DMS114 treated with DMSO at 0.1 percent for 48 hours (cell line): ENCODE results near the gene SLC51A.

ENCODE experiments used
- DNase-seq: peaks from one replicate; lab custom pipeline; 2025; ENCODE audit not compliant: unreplicated experiment; lab: John Stamatoyannopoulos, UW

Gene SLC51A

DNA sequence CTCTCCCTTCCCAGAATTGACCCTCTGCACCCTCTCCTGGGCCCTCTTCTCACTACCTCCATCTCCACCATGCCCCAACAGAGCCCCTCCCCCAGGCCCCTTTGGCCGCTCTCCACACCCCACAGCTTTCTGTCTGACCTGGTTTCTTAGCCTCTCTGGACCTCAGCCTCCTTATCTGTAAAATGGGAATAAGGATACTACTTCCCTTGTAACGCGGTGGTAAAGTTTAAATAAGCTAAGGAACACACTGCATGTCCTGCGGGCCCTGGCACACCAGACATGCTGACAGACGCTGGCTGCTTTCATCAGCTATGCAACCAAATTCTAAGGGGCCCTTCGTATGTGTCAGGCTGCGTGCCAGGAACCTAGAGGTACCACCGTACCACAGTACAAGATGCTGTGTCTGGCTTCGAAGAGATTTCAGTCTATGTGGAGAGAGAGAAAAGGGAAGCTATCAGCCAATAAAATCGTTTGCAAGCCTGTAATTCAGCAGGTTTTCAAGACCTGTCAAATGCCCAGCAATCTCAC lies 777 bp upstream of the SLC51A start:
- no peak for DNase-seq

DNA sequence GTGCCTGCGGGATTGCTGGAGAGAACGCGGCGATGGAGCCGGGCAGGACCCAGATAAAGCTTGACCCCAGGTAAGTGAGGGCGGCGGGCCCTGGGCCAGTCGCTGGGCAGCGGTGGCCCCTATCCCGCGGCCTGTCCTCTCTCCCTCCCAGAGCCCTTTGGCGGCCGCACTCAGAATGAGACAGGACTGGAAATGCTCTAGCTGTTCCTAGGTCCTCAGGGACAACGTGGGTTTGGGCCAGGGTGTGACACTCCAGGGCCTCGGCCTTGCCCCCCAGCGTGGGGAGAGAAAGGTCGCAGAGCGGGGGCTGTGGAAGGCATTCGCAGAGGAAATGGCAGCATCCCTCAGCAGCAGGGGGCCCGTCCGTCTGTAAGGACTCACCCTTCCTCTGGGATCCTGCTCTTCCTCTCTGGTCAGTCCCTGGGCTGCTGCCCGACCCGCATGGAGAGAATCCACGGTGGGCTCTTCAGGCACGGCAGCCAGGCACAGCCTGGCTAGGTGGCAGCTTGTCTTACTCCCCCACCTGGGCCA lies 412 bp downstream of the SLC51A start:
- DNase-seq, result no peak

DNA sequence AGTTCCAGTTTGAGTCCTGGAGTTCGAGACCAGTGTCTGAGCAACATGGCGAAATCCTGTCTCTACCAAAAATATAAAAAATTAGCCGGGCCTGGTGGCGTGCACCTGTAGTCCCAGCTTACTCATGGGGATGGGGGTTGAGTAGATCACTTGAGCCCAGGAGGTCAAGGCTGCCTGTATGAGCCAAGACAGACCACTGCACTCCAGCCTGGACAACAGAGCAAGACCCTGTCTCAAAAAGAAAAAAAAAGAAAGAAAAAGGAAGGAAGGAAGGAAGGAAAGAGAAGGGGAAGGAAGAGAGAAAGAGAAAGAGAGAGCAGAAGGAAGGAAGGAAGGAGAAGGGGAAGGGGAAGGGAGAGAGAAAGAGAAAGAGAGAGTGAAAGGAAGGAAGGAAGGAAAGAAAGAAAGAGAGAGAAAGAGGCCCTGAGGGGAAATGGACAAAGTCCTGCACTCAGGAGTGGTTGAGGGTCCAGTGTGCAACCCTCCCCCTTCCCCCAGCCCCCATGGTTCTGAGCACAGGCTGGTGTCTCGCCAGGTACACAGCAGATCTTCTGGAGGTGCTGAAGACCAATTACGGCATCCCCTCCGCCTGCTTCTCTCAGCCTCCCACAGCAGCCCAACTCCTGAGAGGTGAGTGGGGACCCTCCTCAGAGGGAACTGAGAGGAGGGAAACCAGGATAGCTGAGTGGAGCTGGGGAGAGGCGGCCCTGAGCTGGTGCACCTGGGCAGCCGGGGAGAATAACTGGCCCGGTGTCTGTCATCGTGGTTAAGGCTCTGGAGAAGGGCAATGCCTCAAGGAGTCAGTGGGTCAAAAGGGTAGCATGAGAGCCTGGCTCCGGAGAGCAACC lies 1.2 kb downstream of the SLC51A start:
- no peak for DNase-seq

DNA sequence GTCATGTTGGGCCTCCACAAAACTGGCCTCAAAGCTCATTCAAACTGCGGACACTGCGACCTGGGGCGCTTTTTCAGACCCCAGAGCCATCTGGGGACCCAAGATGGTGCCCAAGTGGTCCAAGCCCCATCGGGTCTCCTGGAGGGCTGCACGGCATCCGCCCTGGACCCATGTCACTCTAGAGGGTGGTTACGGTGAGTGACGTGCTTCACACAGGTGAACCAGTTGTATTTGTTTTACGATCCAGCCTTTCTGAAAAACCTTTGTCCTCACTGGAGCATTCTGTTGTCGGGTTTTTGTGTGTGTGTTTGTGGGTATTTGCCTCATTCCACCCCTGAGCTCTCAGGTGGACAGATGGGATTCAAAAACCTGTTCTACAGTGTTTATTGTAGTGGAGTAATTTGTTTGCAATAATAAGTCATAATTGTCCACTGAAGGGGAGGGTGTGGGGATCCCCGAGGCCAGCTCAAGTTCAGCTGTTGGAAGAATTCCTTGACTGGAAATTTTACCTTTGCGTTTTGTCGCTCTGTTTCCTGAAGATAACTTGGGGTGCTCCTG lies 1.9 kb downstream of the SLC51A start:
- no peak for DNase-seq

DNA sequence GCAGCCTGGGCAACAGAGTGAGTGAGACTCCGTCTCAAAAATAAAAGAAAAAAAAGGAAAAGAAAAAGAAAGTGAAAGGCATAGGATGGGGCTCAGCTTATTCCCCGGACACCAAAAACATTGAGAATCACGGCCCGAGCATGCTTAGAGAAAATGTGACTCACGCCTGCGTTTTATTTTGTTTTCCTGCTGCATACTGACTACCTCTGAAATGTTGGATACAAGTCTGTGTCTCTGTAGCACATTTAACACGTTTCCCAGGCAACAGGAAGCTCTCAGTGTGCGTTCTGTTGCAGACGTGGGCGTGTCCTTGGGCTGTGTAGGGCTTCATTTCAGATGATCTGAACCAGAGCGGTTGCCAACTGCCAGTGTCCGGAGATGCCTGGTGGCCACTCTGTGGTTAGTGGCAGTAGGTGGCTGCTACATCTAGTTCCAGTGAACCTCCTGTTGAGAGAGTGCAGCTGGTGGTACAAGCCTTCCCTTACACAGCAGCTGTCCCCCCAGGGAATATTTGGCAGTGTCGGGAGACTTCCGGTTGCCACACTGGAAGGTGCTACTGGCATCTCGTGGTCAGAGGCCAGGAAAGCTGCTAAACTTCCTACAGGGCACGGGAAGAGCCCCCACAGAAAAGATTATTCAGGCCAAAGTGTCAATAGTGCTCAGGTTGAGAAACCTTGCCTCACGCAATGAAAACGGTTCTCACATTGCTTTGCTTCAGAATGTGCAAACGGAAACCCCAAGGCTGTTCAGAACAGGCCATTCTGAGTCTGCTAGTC lies 3.0 kb downstream of the SLC51A start:
- no peak for DNase-seq

DNA sequence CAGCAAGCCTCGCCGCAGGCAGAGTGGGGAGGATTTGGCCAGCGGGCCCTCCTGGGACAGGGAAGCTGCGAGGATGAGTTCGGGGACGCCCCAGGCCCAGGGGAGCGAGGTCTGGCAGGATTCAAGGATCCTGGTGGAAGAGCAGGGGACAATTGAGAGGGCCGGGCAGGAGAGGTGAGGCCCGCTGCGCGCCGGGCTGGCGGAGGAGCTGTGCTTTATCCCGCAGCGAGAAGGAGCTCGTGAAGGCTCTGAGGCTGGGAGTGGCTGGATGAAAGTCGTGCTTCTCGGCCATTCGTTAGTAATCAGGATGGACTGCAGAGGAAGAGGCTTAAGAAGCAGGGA lies 3.6 kb downstream of the SLC51A start:
- DNase-seq, result no peak

DNA sequence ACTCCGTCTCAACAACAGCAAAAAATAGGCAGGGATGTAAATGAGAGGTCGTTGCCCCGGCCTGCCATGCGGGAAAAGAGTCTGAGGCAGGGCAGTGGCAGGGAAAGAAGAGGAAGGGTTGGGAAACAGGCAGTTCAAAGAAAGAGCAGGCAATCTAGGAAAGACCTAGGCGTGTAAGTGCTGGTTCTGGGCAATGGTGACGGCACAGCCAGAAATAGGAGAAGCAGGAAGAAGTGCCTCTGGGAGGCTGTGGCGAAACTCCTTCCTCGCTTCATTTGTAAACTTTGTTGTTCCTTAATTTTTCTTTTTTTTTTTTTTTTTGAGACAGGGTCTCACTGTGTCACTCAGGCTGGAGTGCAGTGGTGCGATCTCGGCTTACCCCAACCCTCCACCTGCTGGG lies 4.3 kb downstream of the SLC51A start:
- DNase-seq, result no peak

DNA sequence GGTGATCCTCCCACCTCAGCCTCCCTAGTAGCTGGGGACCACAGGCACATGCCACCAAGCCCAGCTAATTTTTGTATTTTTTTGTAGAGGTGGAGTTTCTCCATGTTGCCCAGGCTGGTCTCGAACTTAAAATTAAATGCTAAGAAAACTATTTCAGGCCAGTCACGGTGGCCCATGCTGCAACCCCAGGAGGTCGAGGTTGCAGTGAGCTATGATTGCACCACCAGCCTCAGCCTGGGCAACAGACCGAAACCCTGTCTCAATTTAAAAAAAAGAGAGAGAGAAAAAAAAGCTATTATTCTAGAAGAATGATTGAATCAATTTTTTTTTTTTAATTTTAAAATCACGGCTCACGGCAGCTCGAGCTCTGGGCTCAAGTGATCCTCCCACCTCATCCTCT lies 4.7 kb downstream of the SLC51A start:
- DNase-seq, result no peak

DNA sequence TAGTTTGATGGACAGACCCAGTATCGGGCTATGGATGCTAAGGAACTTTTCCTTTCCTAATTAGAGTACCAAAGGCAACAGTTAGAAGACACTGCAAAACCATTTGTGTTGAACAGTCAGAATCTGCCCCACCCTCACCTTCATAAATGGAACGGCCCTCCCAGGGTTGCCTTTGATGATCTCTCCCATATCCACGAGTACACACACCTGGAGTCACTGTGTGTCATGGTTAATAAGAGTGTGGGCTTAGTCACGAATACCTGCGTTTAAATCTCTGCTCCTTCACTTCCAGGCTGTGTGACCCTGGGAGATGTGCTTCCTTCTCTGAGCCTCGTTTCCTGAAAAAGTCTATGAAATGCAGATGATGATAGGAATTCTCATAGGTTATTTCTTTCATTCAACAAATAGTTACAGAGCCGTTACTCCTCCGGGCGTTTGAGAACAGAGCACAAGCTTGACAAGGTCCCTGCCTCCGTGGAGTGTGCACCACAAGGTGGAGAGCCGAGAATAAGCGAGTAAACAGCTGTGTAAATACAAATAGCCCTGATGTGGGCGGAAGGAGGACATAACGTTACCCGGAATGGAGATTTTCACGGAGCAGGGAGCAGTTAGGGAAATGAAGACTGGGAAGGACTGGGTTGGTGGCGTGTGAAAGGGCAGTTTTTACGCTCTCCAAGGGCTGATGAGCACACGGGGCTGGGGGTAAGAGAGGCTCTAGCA lies 6.7 kb downstream of the SLC51A start:
- no peak for DNase-seq

DNA sequence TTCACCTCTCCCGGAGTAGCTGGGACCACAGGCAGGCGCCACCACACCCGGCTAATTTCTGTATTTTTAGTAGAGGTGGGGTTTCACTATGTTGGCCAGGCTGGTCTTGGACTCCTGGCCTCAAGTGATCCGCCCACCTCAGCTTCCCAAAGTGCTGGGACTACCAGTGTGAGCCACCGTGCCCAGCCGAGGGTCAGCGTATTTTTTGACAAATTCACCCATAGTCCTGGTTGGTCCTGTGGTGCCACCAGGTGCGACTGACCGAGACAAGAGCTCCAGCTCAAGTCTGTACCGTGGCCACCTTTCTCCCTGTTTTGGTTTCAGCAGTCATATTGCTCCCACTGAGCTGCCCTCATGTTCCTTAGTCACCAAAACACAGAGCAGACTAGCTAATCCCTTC lies 8.8 kb downstream of the SLC51A start:
- no peak for DNase-seq

DNA sequence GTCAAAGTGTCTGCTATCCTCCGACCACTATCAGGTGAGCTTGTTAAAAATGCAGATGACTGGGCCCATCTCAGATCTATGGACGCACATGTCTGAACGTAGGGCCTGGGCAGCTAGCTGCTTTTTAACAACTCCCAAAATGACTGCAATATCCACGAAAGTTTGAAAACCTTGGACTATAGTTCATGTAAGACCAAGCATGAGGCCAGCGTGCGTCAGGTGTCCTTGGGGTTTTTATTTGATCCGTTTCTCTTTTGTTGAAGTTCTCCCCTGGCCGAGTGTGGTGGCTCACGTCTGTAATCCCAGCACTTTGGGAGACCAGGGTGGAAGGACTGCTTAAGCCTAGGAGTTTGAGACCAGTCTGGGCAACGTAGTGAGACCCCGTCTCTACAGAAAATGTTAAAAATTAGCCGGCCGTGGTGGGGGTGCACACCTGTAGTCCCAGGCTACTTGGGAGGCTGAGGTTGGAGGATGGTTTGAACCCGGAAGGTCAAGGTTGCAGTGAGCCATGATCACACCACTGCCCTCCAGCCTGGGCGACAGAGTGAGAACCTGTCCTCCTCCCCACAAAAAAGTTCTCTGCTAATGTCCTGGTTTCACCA lies 9.5 kb downstream of the SLC51A start:
- DNase-seq, result no peak

DNA sequence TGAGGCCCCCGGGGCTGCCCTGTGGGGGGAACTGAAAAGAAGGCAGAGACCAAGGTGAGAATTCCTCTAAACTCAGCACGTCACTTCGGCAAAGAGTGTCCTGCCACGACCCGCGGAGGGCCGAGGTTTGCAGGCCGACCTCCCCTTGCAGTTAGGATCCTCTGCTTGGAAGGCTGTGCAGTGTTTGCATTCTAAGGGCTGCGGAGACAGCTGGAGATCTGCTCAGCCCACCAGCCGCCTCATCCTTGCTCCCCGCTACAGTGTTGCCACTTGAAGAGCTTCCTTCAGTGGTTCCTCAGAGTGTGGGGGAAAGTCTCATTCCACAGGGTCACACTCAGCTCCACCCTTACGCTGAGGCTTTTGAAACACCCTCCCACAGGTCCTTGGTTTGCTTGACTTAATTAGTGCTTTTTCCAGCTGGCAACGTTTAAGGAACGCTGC lies 10.8 kb downstream of the SLC51A start:
- no peak for DNase-seq

DNA sequence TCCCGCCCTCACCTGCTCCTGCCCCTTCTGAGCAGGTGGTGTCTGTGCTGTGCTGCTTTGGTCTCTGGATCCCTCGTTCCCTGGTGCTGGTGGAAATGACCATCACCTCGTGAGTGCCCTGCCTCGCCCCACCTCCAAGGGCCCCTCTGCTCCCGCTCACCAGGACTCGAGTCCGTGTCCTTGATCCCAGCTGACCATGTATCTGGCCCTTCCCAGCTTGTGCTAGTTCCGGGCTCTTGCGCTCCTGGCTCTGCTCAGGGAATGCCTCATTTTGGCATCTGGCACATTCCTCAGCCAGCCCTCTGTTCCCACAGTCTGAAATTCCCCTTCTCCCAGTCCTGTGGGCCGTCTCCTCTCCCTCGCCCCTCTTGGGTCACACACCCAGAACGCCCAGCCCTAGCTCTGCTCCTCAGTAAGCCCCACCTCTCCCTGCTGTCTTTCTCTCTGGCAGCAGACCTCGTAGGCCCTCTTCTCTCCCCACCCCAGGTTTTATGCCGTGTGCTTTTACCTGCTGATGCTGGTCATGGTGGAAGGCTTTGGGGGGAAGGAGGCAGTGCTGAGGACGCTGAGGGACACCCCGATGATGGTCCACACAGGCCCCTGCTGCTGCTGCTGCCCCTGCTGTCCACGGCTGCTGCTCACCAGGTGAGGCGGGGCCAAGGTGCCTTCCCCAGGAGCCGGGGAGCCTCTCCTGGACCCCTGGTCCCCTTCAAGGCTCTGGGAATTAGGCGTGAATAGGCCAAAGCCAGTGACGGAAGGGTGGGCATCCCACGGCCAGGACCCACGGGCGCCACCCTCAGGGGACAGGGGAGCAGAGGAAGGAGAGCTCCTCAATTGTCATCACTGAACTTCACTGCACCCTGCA lies 11.5 kb downstream of the SLC51A start:
- no peak for DNase-seq

DNA sequence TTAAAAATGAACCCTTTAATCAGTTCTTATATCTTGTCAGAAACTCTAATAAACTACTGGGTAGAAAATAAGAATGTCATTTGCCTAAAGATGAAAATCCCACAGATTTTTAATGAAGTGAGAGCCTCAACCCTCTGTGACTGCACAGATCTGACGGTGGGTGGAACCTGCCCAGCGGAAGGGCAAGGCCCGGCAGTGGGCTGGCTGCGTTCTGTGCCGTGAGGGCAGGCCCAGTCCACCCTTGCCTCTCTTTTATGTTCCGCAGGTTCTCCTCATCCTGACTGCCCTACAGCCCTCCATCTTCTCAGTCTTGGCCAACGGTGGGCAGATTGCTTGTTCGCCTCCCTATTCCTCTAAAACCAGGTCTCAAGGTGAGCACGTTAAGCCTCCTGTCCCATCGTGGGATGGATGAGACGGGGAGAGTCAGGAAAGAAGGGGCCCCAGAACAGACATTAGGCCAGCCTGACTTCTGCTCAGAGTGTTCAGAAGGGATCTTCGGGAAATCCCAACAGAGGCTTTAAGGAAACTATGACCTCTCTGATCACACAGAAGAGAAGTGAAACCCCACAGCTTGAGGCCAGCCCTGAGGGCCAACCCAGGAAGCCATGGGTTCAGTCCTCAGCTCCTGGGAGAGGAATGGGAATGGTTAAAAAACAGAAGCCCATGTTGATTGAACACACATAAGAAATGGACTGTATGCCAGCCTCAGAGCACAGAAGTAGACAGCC lies 16.0 kb downstream of the SLC51A start:
- DNase-seq, result no peak

DNA sequence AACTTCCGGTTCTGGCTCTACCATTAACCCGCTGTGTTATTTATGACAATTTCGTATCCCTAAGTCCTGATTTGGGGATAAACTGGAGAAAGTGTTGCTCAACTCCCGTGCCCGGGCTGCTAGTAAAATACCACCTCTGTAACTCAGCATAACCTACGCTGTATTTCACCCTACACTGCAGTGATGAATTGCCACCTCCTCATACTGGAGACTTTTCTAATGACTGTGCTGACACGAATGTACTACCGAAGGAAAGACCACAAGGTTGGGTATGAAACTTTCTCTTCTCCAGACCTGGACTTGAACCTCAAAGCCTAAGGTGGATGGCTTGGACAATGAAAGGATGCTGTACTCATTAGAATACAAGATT lies 16.5 kb downstream of the SLC51A start:
- no peak for DNase-seq

DNA sequence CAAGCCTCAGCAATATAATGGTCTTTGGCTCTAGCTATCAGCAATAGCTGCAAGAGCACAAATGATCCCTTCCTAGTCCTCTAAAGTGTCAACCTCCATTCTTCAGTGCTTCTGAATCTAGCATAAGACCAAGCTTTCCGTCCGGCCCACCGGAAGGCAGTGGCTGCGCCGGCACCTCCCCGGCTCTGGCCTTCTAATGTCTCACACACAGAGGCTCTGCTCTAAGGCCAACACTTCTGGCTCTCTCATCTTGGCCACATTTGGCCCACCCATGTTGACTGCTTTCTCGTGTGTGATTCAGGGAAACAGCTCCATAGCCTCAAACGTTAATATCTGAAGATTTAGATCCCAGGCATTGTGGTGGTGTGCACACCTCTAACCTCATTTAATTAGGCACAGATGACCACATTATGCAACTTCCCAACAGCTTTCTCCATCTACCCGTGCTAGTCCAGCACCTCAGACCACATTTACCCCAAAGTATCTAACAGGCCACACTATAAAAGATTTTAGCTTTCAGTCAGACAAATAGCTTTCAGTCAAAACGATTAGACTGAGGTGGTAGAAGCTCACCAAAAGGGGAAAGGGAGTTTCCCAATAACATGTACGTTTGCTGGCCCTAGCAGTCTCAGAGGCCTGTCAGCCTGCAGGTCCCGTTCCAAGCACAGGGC lies 19.3 kb downstream of the SLC51A start:
- DNase-seq, result no peak

DNA sequence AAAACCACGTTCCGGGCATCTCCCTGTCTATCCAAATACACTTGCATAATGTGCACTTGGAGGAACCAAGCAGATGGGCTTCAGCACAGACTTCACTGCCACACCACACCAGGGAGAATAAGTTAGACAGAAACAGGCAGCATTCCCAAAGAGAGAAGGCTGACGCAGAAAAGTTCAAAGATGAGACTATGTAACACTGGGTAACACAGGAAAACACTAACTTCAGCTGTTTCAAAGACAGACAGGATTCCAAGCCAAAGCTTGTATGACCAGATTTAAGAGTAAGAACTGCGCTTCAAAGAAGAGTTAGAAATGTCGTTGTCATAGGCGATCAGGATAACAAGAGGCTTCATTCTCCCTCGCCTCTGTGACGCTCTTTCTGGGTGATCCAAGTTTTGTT lies 19.9 kb downstream of the SLC51A start:
- no peak for DNase-seq

DNA sequence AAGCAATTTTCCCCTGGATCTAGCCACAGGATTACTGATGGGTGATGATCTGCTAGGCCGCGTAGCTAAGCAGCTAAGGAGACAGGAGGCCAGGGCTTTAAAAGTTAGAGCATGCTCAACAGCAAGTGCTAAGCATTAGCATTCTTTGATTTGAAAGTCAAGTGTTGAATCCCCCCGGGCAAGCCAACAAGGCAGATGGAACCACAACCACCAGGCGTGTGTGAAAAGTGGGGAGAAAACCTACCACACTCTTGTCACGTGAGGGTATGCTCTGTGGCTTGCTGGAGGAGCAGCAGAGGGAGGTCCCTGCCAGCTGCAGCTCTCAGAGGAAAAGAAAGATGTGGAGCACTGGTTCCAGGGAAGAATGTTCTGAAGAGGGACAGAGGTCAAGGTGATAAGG lies 20.9 kb downstream of the SLC51A start:
- DNase-seq, result no peak
